GM12892 (cell line): ENCODE data around the gene CLTC.

ENCODE experiments used
- POLR2A ChIP-seq: IDR thresholded peaks from 2 replicates; pipeline ENCODE4 v1.6.1; 2011; ENCODE audit warnings: low read depth, low read length, control low read depth
- POLR2AphosphoS5 ChIP-seq: IDR thresholded peaks from 2 replicates; pipeline ENCODE4 v1.6.1; 2011; ENCODE audit warnings: low read depth, low read length, control low read depth
- TAF1 ChIP-seq: IDR thresholded peaks from 2 replicates; pipeline ENCODE4 v1.6.1; 2011; ENCODE audit warnings: low read depth, mild to moderate bottlenecking, control low read depth, low read length, borderline replicate concordance

DNA sequence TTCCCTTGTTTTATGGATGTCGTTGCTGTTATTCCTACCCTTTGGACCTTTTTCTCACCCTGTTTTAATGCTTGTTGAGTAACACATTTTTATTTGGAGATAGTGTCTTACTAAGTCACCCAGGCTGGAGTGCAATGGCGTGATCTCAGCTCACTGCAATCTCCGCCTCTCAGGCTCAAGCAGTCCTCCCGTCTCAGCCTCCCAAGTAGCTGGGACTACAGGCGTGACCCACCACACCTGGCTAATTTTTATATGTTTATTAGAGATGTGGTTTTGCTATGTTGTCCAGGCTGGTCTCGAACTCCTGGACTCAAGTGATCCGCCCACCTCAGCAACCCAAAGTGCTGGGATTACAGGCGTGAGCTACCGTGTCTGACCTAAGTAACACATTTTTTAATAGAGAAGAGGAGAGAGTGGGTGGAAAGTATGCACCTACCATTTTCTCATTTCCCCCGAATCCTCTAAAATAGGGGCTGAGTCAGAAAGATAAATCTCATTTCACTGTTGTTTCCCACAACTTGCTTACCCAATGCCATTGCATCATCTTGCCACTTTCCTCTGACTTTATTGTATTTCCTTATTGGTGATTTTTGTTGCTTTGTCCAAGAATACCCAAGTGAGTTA is 47.3 kb upstream of the CLTC start:
- TF ChIP-seq POLR2A (no peak), POLR2AphosphoS5 (no peak), TAF1 (no peak)
